CD4-positive, alpha-beta memory T cell (primary cell): ENCODE results near the gene IL6ST. TPM values are rescaled to one million over a fixed set of nuclear protein-coding genes. Genes with fewer than 3 reads are reported as not detected.

Experiments used
- CTCF ChIA-PET: fragments of 350-600 bp; sonication (Branson Sonifier 250); formaldehyde crosslinking; loops from one replicate; lab custom pipeline; 2021; ENCODE audit warnings: inconsistent platforms; ENCODE audit not compliant: partially characterized antibody; lab: Charles Lee
- POLR2A ChIA-PET: fragments of 350-600 bp; sonication (Branson Sonifier 250); formaldehyde crosslinking; loops from one replicate; lab custom pipeline; 2021; ENCODE audit not compliant: partially characterized antibody; lab: Charles Lee
- DNase-seq, 5 donors: peaks; one replicate each; pipeline versions ENCODE4 v3.0.0 to v3.0.0-alpha.2; 2020 to 2022; ENCODE audit warnings: mixed read lengths in 1 of 5
- H3K27ac ChIP-seq: one replicate; pipeline ENCODE4 v1.7.0; 2013; ENCODE audit warnings: low read depth, low read length
- H3K27me3 ChIP-seq: 2 replicates; pipeline ENCODE4 v1.7.0; 2013; ENCODE audit warnings: mild to moderate bottlenecking, low read length, moderate library complexity; ENCODE audit not compliant: insufficient read depth
- H3K36me3 ChIP-seq: 2 replicates; pipeline ENCODE4 v1.7.0; 2013; ENCODE audit warnings: mild to moderate bottlenecking, low read length, moderate library complexity; ENCODE audit not compliant: insufficient read depth
- H3K4me1 ChIP-seq: 2 replicates; pipeline ENCODE4 v1.7.0; 2013; ENCODE audit warnings: mild to moderate bottlenecking, low read length, moderate library complexity; ENCODE audit not compliant: insufficient read depth
- H3K4me3 ChIP-seq, 2 donors: one replicate each; pipeline ENCODE4 v1.7.0; 2013; ENCODE audit warnings: low read length in 2 of 2, mild to moderate bottlenecking in 1 of 2
- H3K9me3 ChIP-seq, 2 donors: one replicate each; pipeline ENCODE4 v1.7.0; 2013; ENCODE audit warnings: low read length in 2 of 2, control low read depth in 1 of 2; ENCODE audit not compliant: control insufficient read depth in 1 of 2
- H3K27ac Mint-ChIP-seq, 7 donors: one replicate each; pipeline ENCODE4 v1.8.0; 2020 to 2021; ENCODE audit warnings: mixed read lengths in 7 of 7, mild to moderate bottlenecking in 6 of 7, inconsistent platforms in 3 of 7, moderate library complexity in 3 of 7
- H3K27me3 Mint-ChIP-seq, 2 donors: one replicate each; pipeline ENCODE4 v1.8.0; 2020 to 2021; ENCODE audit warnings: mixed read lengths in 2 of 2
- H3K36me3 Mint-ChIP-seq, 2 donors: one replicate each; pipeline ENCODE4 v1.8.0; 2020 to 2021; ENCODE audit warnings: mixed read lengths in 2 of 2, inconsistent platforms in 1 of 2, mild to moderate bottlenecking in 1 of 2
- H3K4me1 Mint-ChIP-seq, 4 donors: one replicate each; pipeline ENCODE4 v1.8.0; 2020 to 2021; ENCODE audit warnings: mixed read lengths in 4 of 4, mild to moderate bottlenecking in 1 of 4
- H3K4me3 Mint-ChIP-seq, 8 donors: one replicate each; pipeline ENCODE4 v1.8.0; 2020 to 2021; ENCODE audit warnings: mixed read lengths in 8 of 8, mild to moderate bottlenecking in 7 of 8, moderate library complexity in 6 of 8, inconsistent platforms in 3 of 8
- H3K9me3 Mint-ChIP-seq, 8 donors: one replicate each; pipeline ENCODE4 v1.8.0; 2020 to 2021; ENCODE audit warnings: mixed read lengths in 8 of 8, mild to moderate bottlenecking in 5 of 8, inconsistent platforms in 3 of 8, moderate library complexity in 1 of 8
- intact Hi-C: fragments of 100-400 bp; cut with micrococcal nuclease; formaldehyde crosslinking; loops from one replicate; pipeline ENCODE4 v1.15.1; 2023
- polyA plus RNA-seq, 2 donors: library from polyadenylated mRNA; unstranded; fragments of 300-500 nt; fragmentation: Illumina TruSeq; gene quantifications; one replicate each; pipeline ENCODE4 v1.2.3, GENCODE V29; 2021
- total RNA-seq, 2 experiments: library from RNA; stranded (reverse); gene quantifications; one replicate each; pipeline ENCODE4 v1.2.3, GENCODE V29; 2021

Gene IL6ST
- total and polyA plus RNA-seq, 4 experiments from 2014 or later: 26.3 to 180 (median 110) TPM

DNA sequence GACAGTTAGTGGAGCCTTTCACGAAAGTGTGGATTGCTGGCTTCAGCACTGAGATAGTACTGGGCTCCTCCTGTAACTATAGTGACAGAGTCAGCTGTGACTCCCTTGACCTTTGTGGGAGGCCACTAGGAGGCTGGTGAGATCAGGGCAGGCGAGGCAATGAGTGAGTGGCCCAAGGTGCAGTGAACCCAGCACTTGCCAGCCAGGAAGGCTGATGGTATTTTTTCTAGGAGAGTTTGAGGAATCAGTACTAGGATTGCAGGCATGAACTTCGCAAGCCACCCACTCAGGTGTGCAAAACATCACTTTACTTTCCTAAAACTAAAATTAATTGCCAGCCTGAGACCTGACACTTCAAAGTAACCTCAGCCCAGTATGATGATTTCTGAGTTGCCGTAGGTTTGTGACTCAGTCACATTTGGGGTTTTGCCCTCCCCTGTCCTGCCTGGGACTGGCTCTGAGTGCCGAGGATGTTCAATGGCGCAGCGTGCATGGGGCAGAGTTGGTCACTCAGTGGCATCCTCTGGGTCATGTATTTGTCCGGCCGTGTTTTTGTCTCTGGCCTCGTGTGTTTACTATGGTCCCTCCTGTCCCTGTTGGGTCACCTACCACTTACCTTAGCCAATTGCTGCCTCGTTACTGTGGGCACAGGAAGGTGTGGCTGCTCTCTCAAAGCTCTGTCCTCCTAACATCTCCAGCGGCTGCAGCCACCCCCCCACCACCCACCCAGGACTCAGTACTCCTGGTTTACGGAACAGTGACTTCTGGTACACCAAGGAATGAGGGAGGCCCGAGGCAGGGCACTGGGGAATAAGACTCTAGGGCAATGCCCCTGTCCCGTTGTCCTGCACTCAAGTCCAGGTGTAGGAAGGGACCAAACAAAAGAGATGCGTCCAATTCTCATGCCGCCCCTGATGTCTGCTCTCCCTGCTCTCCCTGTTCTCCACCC, 76.4 kb downstream of the IL6ST start:
- peak overlapping the region in 1 of 8 donors; percentile 15 for H3K4me3 Mint-ChIP-seq
- H3K4me1 ChIP-seq: peaks cover 16% of the 10 kb centered on the region
- no peaks in the 10 kb centered on the region for H3K27me3 ChIP-seq
- H3K27ac ChIP-seq: no peak overlapping the region
- intact Hi-C loops: no loop called here
- no peaks in the 10 kb centered on the region for H3K9me3 ChIP-seq
- H3K36me3 ChIP-seq: no peaks in the 10 kb centered on the region
- DNase-seq: no peak
- H3K9me3 Mint-ChIP-seq: no peaks in the 10 kb centered on the region
- H3K36me3 Mint-ChIP-seq: no peaks in the 10 kb centered on the region
- H3K27ac Mint-ChIP-seq: no peak overlapping the region
- H3K4me3 ChIP-seq: no peak overlapping the region
- ChIA-PET POLR2A (interaction anchor here (0.6 kb wide), 1 partner anchor 332 kb away, joined by 3 read pairs; no protein-coding TSS in a partner anchor), CTCF (no interaction called here)
- no peaks in the 10 kb centered on the region for H3K27me3 Mint-ChIP-seq
- H3K4me1 Mint-ChIP-seq: peaks cover 8 to 18% (median 10%) of the 10 kb centered on the region in 4 donors

DNA sequence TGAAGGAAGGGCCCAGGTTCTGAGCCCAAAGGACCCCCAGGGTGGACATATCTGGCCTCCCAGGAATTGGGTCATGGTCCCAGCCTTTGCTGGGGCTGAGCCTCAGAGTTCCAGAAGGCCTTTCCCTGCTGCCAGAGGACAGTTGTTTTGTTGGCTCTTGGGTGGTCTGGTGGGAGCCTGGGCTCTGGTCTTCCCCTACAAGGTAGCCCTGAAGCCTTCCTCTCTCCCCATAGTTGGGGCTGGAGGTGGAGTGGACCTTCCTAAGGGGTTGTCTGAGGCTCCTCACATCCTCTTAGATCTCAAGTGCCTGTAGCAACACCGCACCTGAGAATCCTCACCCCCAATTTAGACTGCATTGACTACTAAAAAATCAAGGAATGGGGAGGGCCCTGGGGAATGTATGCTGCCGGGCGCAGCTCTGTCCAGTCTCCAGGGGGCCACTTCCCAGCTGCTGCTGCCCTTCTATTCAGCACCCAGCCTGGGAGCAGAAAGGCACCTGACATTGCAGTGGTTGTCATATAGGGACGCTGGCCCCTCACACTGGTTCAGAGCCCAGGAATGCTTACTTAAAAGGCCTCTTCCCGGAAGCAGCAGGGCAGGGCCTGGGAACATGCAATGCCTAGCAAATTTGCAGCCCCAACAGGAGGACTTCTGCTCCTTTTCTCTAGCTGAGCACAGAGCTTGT, 77.2 kb downstream of the IL6ST start:
- ChIA-PET CTCF (no interaction called here), POLR2A (no interaction called here)

DNA sequence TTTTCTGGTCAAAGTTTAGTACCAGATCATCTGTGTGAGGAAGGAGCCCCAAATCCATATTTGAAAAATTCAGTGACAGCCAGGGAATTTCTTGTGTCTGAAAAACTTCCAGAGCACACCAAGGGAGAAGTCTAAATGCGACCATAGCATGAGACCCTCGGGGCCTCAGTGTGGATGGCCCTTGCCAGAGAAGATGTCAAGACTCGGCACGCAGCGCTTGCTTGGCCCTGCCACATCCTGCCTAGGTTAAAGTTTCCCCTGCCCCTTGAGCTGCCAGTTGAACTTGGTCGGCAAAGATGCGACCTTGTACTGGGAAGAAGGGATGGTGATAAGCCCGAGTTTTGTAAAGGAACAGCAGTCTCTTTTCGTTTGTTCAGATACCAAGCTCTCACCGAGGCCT, 77.8 kb downstream of the IL6ST start:
- Mint-ChIP-seq H3K27me3 (no peaks in the 10 kb centered on the region), H3K27ac (no peak overlapping the region), H3K4me3 (no peak overlapping the region), H3K9me3 (no peaks in the 10 kb centered on the region), H3K4me1 (peaks cover 6 to 14% (median 8%) of the 10 kb centered on the region in 4 donors), H3K36me3 (no peaks in the 10 kb centered on the region)
- peaks cover 12% of the 10 kb centered on the region for H3K4me1 ChIP-seq
- H3K4me3 ChIP-seq: no peak overlapping the region
- no peak overlapping the region for H3K27ac ChIP-seq
- ChIA-PET POLR2A (no interaction called here), CTCF (no interaction called here)
- no peak for DNase-seq
- no peaks in the 10 kb centered on the region for H3K27me3 ChIP-seq
- intact Hi-C loops: no loop called here
- no peaks in the 10 kb centered on the region for H3K9me3 ChIP-seq
- no peaks in the 10 kb centered on the region for H3K36me3 ChIP-seq

More for the DNA sequence above, 77.2 kb downstream of the IL6ST start:
- Histone ChIP-seq H3K9me3 (no peaks in the 10 kb centered on the region), H3K27me3 (no peaks in the 10 kb centered on the region), H3K27ac (no peak overlapping the region), H3K4me3 (no peak overlapping the region), H3K4me1 (peaks cover 12% of the 10 kb centered on the region), H3K36me3 (no peaks in the 10 kb centered on the region)
- no peaks in the 10 kb centered on the region for H3K27me3 Mint-ChIP-seq
- DNase-seq: no peak
- H3K4me3 Mint-ChIP-seq: no peak overlapping the region
- H3K27ac Mint-ChIP-seq: no peak overlapping the region
- no peaks in the 10 kb centered on the region for H3K36me3 Mint-ChIP-seq
- intact Hi-C loops: no loop called here
- H3K9me3 Mint-ChIP-seq: no peaks in the 10 kb centered on the region
- H3K4me1 Mint-ChIP-seq: peaks cover 6 to 14% (median 8%) of the 10 kb centered on the region in 4 donors

DNA sequence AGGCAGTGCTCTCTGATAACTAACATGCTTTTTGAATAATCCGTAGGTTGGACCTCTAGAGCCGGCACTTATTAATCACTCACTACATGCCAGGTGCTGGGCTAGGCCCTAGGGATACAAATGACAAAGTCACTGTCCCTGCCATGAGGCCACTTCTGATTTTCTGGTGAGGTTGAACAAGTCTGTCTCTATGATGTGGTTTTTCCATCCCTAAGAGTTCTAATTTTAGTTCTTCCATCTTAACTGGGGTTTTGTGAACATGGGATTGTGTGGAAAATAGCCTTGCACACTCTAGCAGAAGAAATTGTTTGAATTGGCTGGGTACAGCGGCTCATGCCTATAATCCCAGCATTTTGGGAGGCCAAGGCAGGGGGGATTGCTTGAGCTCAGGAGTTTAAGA, 79.0 kb downstream of the IL6ST start:
- no peak for DNase-seq
- Histone ChIP-seq H3K4me1 (peaks cover 12% of the 10 kb centered on the region), H3K27me3 (no peaks in the 10 kb centered on the region), H3K4me3 (no peak overlapping the region), H3K9me3 (no peaks in the 10 kb centered on the region), H3K27ac (no peak overlapping the region), H3K36me3 (no peaks in the 10 kb centered on the region)
- H3K27ac Mint-ChIP-seq: no peak overlapping the region
- no peaks in the 10 kb centered on the region for H3K36me3 Mint-ChIP-seq
- no peaks in the 10 kb centered on the region for H3K9me3 Mint-ChIP-seq
- H3K4me3 Mint-ChIP-seq: no peak overlapping the region
- ChIA-PET POLR2A (no interaction called here), CTCF (no interaction called here)
- no peaks in the 10 kb centered on the region for H3K27me3 Mint-ChIP-seq
- H3K4me1 Mint-ChIP-seq: peaks cover 6 to 14% (median 8%) of the 10 kb centered on the region in 4 donors
- intact Hi-C loops: no loop called here

DNA sequence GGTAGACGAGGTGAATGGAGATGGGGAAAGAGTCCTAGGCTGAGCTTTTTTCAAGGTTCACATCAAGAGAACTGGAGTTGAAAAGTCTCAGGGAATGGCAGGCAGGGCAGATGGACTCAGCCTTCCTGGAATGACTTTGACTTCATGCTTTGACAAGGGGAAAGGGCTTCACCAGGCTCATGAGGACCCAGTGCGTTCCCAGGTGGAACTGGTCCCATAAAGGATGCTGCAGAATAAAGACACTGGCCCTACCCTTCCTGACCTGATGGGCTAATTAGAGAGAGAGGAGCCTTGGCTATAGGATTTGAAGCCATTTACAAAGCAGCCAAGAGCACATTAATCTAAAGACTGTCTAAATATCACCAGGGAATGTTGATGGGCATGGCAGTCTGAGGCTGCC, 79.8 kb downstream of the IL6ST start:
- Histone ChIP-seq H3K9me3 (no peaks in the 10 kb centered on the region), H3K27me3 (no peaks in the 10 kb centered on the region), H3K4me1 (peaks cover 12% of the 10 kb centered on the region), H3K4me3 (no peak overlapping the region), H3K36me3 (no peaks in the 10 kb centered on the region), H3K27ac (no peak overlapping the region)
- Mint-ChIP-seq H3K27me3 (no peaks in the 10 kb centered on the region), H3K9me3 (no peaks in the 10 kb centered on the region), H3K36me3 (no peaks in the 10 kb centered on the region), H3K4me3 (no peak overlapping the region), H3K4me1 (peaks cover 6 to 10% (median 8%) of the 10 kb centered on the region in 4 donors), H3K27ac (no peak overlapping the region)
- ChIA-PET CTCF (interaction anchor here (2.6 kb wide), 1 partner anchor 21 kb away, joined by 8 read pairs; no protein-coding TSS in a partner anchor), POLR2A (no interaction called here)
- no peak for DNase-seq
- intact Hi-C loops: no loop called here

DNA sequence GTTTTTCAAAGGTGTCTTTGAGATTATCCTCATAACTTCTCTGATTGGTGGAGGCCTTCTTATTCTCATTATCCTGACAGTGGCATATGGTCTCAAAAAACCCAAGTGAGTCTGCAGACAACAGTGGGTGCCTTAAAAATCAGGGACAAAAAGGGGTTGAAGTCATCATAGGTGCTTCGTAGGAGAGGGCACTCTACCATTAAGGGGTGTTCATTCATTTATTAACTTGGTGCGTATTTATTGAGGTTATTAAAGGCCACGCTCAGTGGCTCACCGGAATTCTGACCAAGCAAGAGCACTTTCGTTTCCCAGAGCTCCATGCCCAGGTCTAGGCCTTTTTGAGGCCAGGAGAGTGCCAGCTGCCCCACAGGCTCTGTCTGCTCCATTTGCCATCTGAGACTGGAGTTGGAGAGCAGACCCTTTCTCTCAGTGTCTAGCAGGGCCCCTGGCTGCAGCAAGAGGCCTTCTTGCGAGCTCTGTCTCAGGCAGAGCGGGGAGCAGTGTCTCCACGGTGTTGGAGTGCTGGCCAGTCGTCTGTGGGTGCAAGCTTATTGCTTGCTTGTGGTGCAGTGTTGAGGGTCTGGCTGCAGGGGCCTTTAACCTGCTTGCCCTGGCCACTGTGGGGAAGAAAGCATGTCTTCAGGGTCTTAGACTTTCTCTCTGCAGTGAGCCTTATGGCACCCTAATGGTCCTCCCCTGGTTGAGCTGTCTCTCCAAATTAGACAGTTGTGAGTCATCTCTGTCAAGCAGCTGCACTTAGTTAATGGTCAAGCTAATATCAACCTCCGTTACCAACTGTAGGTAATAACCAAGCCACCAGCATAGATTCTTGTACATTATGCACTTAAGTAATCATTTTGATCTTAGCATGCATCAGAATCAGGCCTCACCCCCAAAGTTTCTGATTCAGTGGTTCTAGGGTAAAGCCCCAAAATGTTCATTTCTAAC, 81.0 kb downstream of the IL6ST start:
- Mint-ChIP-seq H3K9me3 (peaks cover 0 to 5% (median 0%) of the 10 kb centered on the region in 8 donors), H3K36me3 (no peaks in the 10 kb centered on the region), H3K27me3 (no peaks in the 10 kb centered on the region), H3K27ac (no peak overlapping the region), H3K4me3 (no peak overlapping the region), H3K4me1 (no peaks in the 10 kb centered on the region)
- POLR2A ChIA-PET: no interaction called here
- H3K27me3 ChIP-seq: no peaks in the 10 kb centered on the region
- DNase-seq: no peak
- H3K27ac ChIP-seq: no peak overlapping the region
- H3K4me1 ChIP-seq: no peaks in the 10 kb centered on the region
- no peaks in the 10 kb centered on the region for H3K36me3 ChIP-seq
- no peaks in the 10 kb centered on the region for H3K9me3 ChIP-seq
- CTCF ChIA-PET: interaction anchor here (0.9 to 2.6 kb wide), 2 partner anchors 22 to 1333 kb away, joined by 3 to 8 read pairs; no protein-coding TSS in a partner anchor
- no peak overlapping the region for H3K4me3 ChIP-seq
- intact Hi-C loops: no loop called here
